Endothelial cell of umbilical vein (primary cell): Measurements from ENCODE around the gene SETD3. TPM values are rescaled to one million over a fixed set of nuclear protein-coding genes. Genes with fewer than 3 reads are reported as not detected.

Experiments
- BruUV-seq: library from RNA; stranded (reverse); fragments of 400-500 nt; replicated peaks from 2 replicates; lab custom pipeline; 2021; lab: Mats Ljungman, UMichigan
- CTCF ChIA-PET: fragments of 300-600, 350-600 bp; sonication (Branson Sonifier 250); formaldehyde crosslinking; loops from one replicate; lab custom pipeline; 2021; ENCODE audit warnings: antibody characterized with exemption, inconsistent platforms; lab: Charles Lee
- POLR2A ChIA-PET: fragments of 300-600, 350-600 bp; sonication (Branson Sonifier 250); formaldehyde crosslinking; loops from one replicate; lab custom pipeline; 2021; ENCODE audit warnings: antibody characterized with exemption, inconsistent platforms; lab: Charles Lee
- DNase-seq: peaks from one replicate; pipeline ENCODE4 v3.0.0-alpha.2; 2011; ENCODE audit warnings: low read depth, low spot score
- FAIRE-seq: peaks from 2 replicates; lab custom pipeline; 2011; peaks lifted over from hg19 to GRCh38; lab: Jason Lieb, UNC
- H2AFZ ChIP-seq: 2 replicates; pipeline ENCODE4 v1.6.0; 2012; ENCODE audit warnings: low read depth, low read length, control low read depth, inconsistent platforms
- H3K27ac ChIP-seq: 2 replicates; pipeline ENCODE4 v1.5.1; 2011; ENCODE audit warnings: low read depth, mild to moderate bottlenecking, control low read depth, low read length, moderate library complexity; ENCODE audit not compliant: insufficient read depth
- H3K27me3 ChIP-seq, 2 experiments: 2 replicates each; pipeline versions ENCODE4 v1.6.0 to v1.6.1; 2011; ENCODE audit warnings: low read length in 2 of 2, mixed read lengths in 1 of 2; ENCODE audit not compliant: control insufficient read depth in 2 of 2, insufficient read depth in 2 of 2
- H3K36me3 ChIP-seq, 2 experiments: 2 replicates in 1 of 2; 3 replicates in 1 of 2; pipeline ENCODE4 v1.5.1; 2011; ENCODE audit warnings: low read length in 2 of 2, mild to moderate bottlenecking in 1 of 2, moderate library complexity in 1 of 2; ENCODE audit not compliant: control insufficient read depth in 2 of 2, insufficient read depth in 2 of 2; ENCODE audit errors: extremely low read depth in 1 of 2
- H3K4me1 ChIP-seq: 3 replicates; pipeline ENCODE4 v1.5.1; 2011; ENCODE audit warnings: mild to moderate bottlenecking, low read length; ENCODE audit not compliant: control insufficient read depth, insufficient read depth; ENCODE audit errors: extremely low read depth
- H3K4me2 ChIP-seq: 2 replicates; pipeline ENCODE4 v1.6.1; 2011; ENCODE audit warnings: low read length, control low read depth, mixed read lengths; ENCODE audit not compliant: insufficient read depth
- H3K4me3 ChIP-seq, 3 experiments: fragments of 200-600 bp in 1 of 3; sonication (generic), shearing (Covaris generic) in 1 of 3; replicated peaks in 1 of 3; 2 replicates each; pipeline ENCODE4 v1.5.1; 2011 to 2016; ENCODE audit warnings: control low read depth in 3 of 3, low read length in 3 of 3, mild to moderate bottlenecking in 2 of 3, inconsistent platforms in 1 of 3, low read depth in 1 of 3, moderate library complexity in 1 of 3; ENCODE audit not compliant: insufficient read depth in 1 of 3
- H3K79me2 ChIP-seq: 2 replicates; pipeline ENCODE4 v1.6.0; 2012; ENCODE audit warnings: low read length, inconsistent platforms; ENCODE audit not compliant: control insufficient read depth, insufficient read depth
- H3K9ac ChIP-seq: replicated peaks from 2 replicates; pipeline ENCODE3; 2011; ENCODE audit warnings: low read length, control low read depth; ENCODE audit not compliant: insufficient read depth; ENCODE audit errors: extremely low read depth
- H3K9me1 ChIP-seq: replicated peaks from 3 replicates; pipeline ENCODE4 v1.6.0; 2011; ENCODE audit warnings: mild to moderate bottlenecking, low read length; ENCODE audit not compliant: control insufficient read depth, insufficient read depth; ENCODE audit errors: extremely low read depth
- H3K9me3 ChIP-seq: replicated peaks from 2 replicates; pipeline ENCODE4 v1.5.1; 2012; ENCODE audit warnings: low read length, inconsistent platforms; ENCODE audit not compliant: control insufficient read depth, insufficient read depth
- H4K20me1 ChIP-seq: replicated peaks from 2 replicates; pipeline ENCODE3; 2011; ENCODE audit warnings: mild to moderate bottlenecking, low read length; ENCODE audit not compliant: control insufficient read depth, insufficient read depth; ENCODE audit errors: extremely low read depth
- EZH2 ChIP-seq: IDR thresholded peaks from 2 replicates; pipeline ENCODE4 v1.6.1; 2012; ENCODE audit warnings: borderline replicate concordance, low read depth, mild to moderate bottlenecking, moderate library complexity, low read length, inconsistent platforms; ENCODE audit not compliant: severe bottlenecking
- FOS ChIP-seq: IDR thresholded peaks from 2 replicates; pipeline ENCODE4 v1.6.1; 2011; ENCODE audit warnings: mild to moderate bottlenecking, low read length, moderate library complexity, borderline replicate concordance; ENCODE audit not compliant: insufficient read depth
- GATA2 ChIP-seq: IDR thresholded peaks from 2 replicates; pipeline ENCODE4 v1.7.0; 2011; ENCODE audit warnings: low read depth, mild to moderate bottlenecking, moderate library complexity, mixed read lengths, low read length; ENCODE audit not compliant: insufficient read length, insufficient read depth
- JUN ChIP-seq: IDR thresholded peaks from 2 replicates; pipeline ENCODE4 v1.6.1; 2011; ENCODE audit warnings: borderline replicate concordance, low read depth; ENCODE audit not compliant: insufficient read length, insufficient read depth
- MYC ChIP-seq: IDR thresholded peaks from one replicate; pipeline ENCODE4 v1.6.1; 2011; ENCODE audit warnings: mild to moderate bottlenecking, low read depth, low read length
- POLR2A ChIP-seq: IDR thresholded peaks from 2 replicates; pipeline ENCODE4 v1.6.1; 2012; ENCODE audit warnings: low read depth, mild to moderate bottlenecking, control low read depth, low read length
- POLR2AphosphoS5 ChIP-seq: IDR thresholded peaks from 2 replicates; pipeline ENCODE4 v1.6.1; 2012; ENCODE audit warnings: low read depth, mild to moderate bottlenecking, control low read depth, low read length, moderate library complexity; ENCODE audit not compliant: insufficient read depth
- dilution Hi-C: fragments of 300-500 bp; cut with MboI; formaldehyde crosslinking; loops from one replicate; pipeline ENCODE4 v1.15.0; 2019; ENCODE audit warnings: low sequenced_read_pairs; ENCODE audit not compliant: extremely low pct_ligation_motif_present
- intact Hi-C: fragments of 100-400 bp; cut with micrococcal nuclease; formaldehyde crosslinking; loops from one replicate; pipeline ENCODE4 v1.10.0; 2022
- polyA plus RNA-seq, 4 experiments: library from polyadenylated mRNA; depleted of rRNA in 3 of 4; stranded (reverse) in 3 of 4; unstranded in 1 of 4; fragments of >200 nt; gene quantifications; 2 replicates each; pipeline versions ENCODE4 v1.2.1 to v1.2.3, GENCODE V29; 2011 to 2012; ENCODE audit warnings: missing spikeins in 1 of 4
- total RNA-seq: library from RNA; stranded (reverse); gene quantifications from 2 replicates; pipeline ENCODE4 v1.2.3, GENCODE V29; 2021
- TF ChIP-seq, protein P1 (sequence below), 2 donors: IDR thresholded peaks; 1 replicate in 1 of 2; 2 replicates in 1 of 2; pipeline ENCODE4 v1.5.1; 2011; ENCODE audit warnings: low read length in 2 of 2, mild to moderate bottlenecking in 2 of 2, moderate library complexity in 2 of 2, control low read depth in 1 of 2, inconsistent platforms in 1 of 2, low read depth in 1 of 2; ENCODE audit not compliant: insufficient read depth in 1 of 2; ENCODE audit errors: extremely low read depth in 1 of 2
- TF ChIP-seq, protein P2 (sequence below): IDR thresholded peaks from 2 replicates; pipeline ENCODE4 v1.6.1; 2011; ENCODE audit not compliant: insufficient read depth, insufficient read length

Gene SETD3
- total and polyA plus RNA-seq, 2 donors (not counting 3 experiments of a cell fraction or from before 2014, with no cell fraction given): 18.1 to 53.1 TPM

- dilution Hi-C loops (no loop called here), intact Hi-C loops (no loop called here)
- no peak for TF ChIP-seq EZH2
- Histone ChIP-seq H3K27me3 (no peaks in the 10 kb centered on the region), H3K4me2 (no peak overlapping the region), H3K4me1 (peaks cover 34% of the 10 kb centered on the region), H3K79me2 (no peaks in the 10 kb centered on the region), H3K36me3 (no peaks in the 10 kb centered on the region), H2AFZ (no peak overlapping the region), H3K9me3 (no peaks in the 10 kb centered on the region), H4K20me1 (no peaks in the 10 kb centered on the region), H3K27ac (no peak overlapping the region), H3K4me3 (no peak overlapping the region), H3K9ac (no peak overlapping the region), H3K9me1 (no peaks in the 10 kb centered on the region)
- FAIRE-seq (no peak), DNase-seq (no peak)
- POLR2A ChIA-PET: no interaction called here
- CTCF ChIA-PET: interaction anchor here (1.0 to 1.5 kb wide), 3 partner anchors 82 to 113 kb away, joined by 3 to 5 read pairs (median 3); no protein-coding TSS in a partner anchor
- BruUV-seq: no TSS peak
Observed at GRCh38 chr14:99527427-99528076, 46.9 kb upstream of the SETD3 start.

- intact Hi-C loops: no loop called here
- CTCF ChIA-PET: interaction anchor here (1.1 to 1.5 kb wide), 2 partner anchors 101 to 113 kb away, joined by 3 to 5 read pairs; no protein-coding TSS in a partner anchor
- no peak overlapping the region for H2AFZ ChIP-seq
Observed at GRCh38 chr14:99527026-99527425, 46.4 kb upstream of the SETD3 start.

More at GRCh38 chr14:99527026-99527425, 46.4 kb upstream of the SETD3 start:
- H3K9ac ChIP-seq: no peak overlapping the region
- no peaks in the 10 kb centered on the region for H3K9me3 ChIP-seq
- H3K9me1 ChIP-seq: no peaks in the 10 kb centered on the region
- POLR2A ChIA-PET: no interaction called here
- H3K27me3 ChIP-seq: no peaks in the 10 kb centered on the region
- H3K79me2 ChIP-seq: no peaks in the 10 kb centered on the region
- BruUV-seq: no TSS peak
- peaks cover 31% of the 10 kb centered on the region for H3K4me1 ChIP-seq
- TF ChIP-seq MYC (no peak), JUN (no peak), POLR2AphosphoS5 (no peak), POLR2A (no peak), EZH2 (no peak), GATA2 (no peak), FOS (no peak)
- TF ChIP-seq, protein P1, sequence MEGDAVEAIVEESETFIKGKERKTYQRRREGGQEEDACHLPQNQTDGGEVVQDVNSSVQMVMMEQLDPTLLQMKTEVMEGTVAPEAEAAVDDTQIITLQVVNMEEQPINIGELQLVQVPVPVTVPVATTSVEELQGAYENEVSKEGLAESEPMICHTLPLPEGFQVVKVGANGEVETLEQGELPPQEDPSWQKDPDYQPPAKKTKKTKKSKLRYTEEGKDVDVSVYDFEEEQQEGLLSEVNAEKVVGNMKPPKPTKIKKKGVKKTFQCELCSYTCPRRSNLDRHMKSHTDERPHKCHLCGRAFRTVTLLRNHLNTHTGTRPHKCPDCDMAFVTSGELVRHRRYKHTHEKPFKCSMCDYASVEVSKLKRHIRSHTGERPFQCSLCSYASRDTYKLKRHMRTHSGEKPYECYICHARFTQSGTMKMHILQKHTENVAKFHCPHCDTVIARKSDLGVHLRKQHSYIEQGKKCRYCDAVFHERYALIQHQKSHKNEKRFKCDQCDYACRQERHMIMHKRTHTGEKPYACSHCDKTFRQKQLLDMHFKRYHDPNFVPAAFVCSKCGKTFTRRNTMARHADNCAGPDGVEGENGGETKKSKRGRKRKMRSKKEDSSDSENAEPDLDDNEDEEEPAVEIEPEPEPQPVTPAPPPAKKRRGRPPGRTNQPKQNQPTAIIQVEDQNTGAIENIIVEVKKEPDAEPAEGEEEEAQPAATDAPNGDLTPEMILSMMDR (IDR thresholded peaks at IDR 0.05; ENCODE audit: extremely low read depth in 1 of 2, insufficient read depth in 1 of 2, low read depth in 1 of 2, low read length in 2 of 2): no peak
- TF ChIP-seq, protein P2, sequence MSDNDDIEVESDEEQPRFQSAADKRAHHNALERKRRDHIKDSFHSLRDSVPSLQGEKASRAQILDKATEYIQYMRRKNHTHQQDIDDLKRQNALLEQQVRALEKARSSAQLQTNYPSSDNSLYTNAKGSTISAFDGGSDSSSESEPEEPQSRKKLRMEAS: no peak
- H3K36me3 ChIP-seq: no peaks in the 10 kb centered on the region
- no peak overlapping the region for H3K4me2 ChIP-seq
- H3K4me3 ChIP-seq: no peak overlapping the region
- H3K27ac ChIP-seq: no peak overlapping the region
- DNase-seq (no peak), FAIRE-seq (no peak)
- H4K20me1 ChIP-seq: no peaks in the 10 kb centered on the region
- dilution Hi-C loops: no loop called here
